ENCODE results near the gene TIMP4. TPM values are rescaled to one million over a fixed set of nuclear protein-coding genes. Genes with fewer than 3 reads are reported as not detected.

TIMP4 gene
- total RNA-seq, 1 donor from 2014 or later = 2.8 TPM

- no peak overlapping the region for H3K4me3 ChIP-seq (ENCODE audit: low read depth, low read length)
Observed at GRCh38 chr3:12192173-12192572, 33.5 kb upstream of the TIMP4 start.

GRCh38 chr3:12191559-12191958 is 32.8 kb upstream of the TIMP4 start:
- Histone ChIP-seq H3K36me3 (ENCODE audit: control insufficient read depth, insufficient read depth, low read length) (no peaks in the 10 kb centered on the region), H3K4me3 (ENCODE audit: low read depth, low read length) (no peak overlapping the region), H3K27me3 (ENCODE audit: control insufficient read depth, insufficient read depth, low read length) (no peaks in the 10 kb centered on the region)
- TF ChIP-seq CTCF (IDR thresholded peaks at IDR 0.05; ENCODE audit: insufficient read depth, low read length, poor library complexity, severe bottlenecking) = no peak
- DNase-seq (ENCODE audit: low read depth) = no peak

More at GRCh38 chr3:12192173-12192572, 33.5 kb upstream of the TIMP4 start:
- no peak for DNase-seq (ENCODE audit: low read depth)
- no peak for TF ChIP-seq CTCF (IDR thresholded peaks at IDR 0.05; ENCODE audit: insufficient read depth, low read length, poor library complexity, severe bottlenecking)
- no peaks in the 10 kb centered on the region for H3K27me3 ChIP-seq (ENCODE audit: control insufficient read depth, insufficient read depth, low read length)
- no peaks in the 10 kb centered on the region for H3K36me3 ChIP-seq (ENCODE audit: control insufficient read depth, insufficient read depth, low read length)

- DNase-seq (ENCODE audit: low read depth) = no peak
- Histone ChIP-seq H3K27me3 (ENCODE audit: control insufficient read depth, insufficient read depth, low read length) (no peaks in the 10 kb centered on the region), H3K4me3 (ENCODE audit: low read depth, low read length) (no peak overlapping the region), H3K36me3 (ENCODE audit: control insufficient read depth, insufficient read depth, low read length) (no peaks in the 10 kb centered on the region)
- no peak for TF ChIP-seq CTCF (IDR thresholded peaks at IDR 0.05; ENCODE audit: insufficient read depth, low read length, poor library complexity, severe bottlenecking)
Observed at GRCh38 chr3:12190832-12191231, 32.1 kb upstream of the TIMP4 start.

- Histone ChIP-seq H3K36me3 (ENCODE audit: control insufficient read depth, insufficient read depth, low read length) (no peaks in the 10 kb centered on the region), H3K27me3 (ENCODE audit: control insufficient read depth, insufficient read depth, low read length) (no peaks in the 10 kb centered on the region), H3K4me3 (ENCODE audit: low read depth, low read length) (no peak overlapping the region)
- no peak for TF ChIP-seq CTCF (IDR thresholded peaks at IDR 0.05; ENCODE audit: insufficient read depth, low read length, poor library complexity, severe bottlenecking)
- DNase-seq (ENCODE audit: low read depth) = no peak
Observed at GRCh38 chr3:12190221-12190807, 31.6 kb upstream of the TIMP4 start.

GRCh38 chr3:12188681-12189287 is 30.1 kb upstream of the TIMP4 start:
- Histone ChIP-seq H3K27me3 (ENCODE audit: control insufficient read depth, insufficient read depth, low read length) (no peaks in the 10 kb centered on the region), H3K36me3 (ENCODE audit: control insufficient read depth, insufficient read depth, low read length) (no peaks in the 10 kb centered on the region), H3K4me3 (ENCODE audit: low read depth, low read length) (no peak overlapping the region)
- no peak for TF ChIP-seq CTCF (IDR thresholded peaks at IDR 0.05; ENCODE audit: insufficient read depth, low read length, poor library complexity, severe bottlenecking)
- DNase-seq (ENCODE audit: low read depth) = no peak

GRCh38 chr3:12188328-12188648 is 29.6 kb upstream of the TIMP4 start:
- H3K4me3 ChIP-seq (ENCODE audit: low read depth, low read length) = no peak overlapping the region
- H3K36me3 ChIP-seq (ENCODE audit: control insufficient read depth, insufficient read depth, low read length) = no peaks in the 10 kb centered on the region
- no peaks in the 10 kb centered on the region for H3K27me3 ChIP-seq (ENCODE audit: control insufficient read depth, insufficient read depth, low read length)
- TF ChIP-seq CTCF (IDR thresholded peaks at IDR 0.05; ENCODE audit: insufficient read depth, low read length, poor library complexity, severe bottlenecking) = no peak
- DNase-seq (ENCODE audit: low read depth) = no peak

Data from kidney epithelial cell (primary cell).